GM18951 (cell line): ENCODE data around the gene ZNF747.
"Not testable (repeated sequence)": the region's sequence is repeated elsewhere in the genome, so short reads cannot be mapped to it uniquely, and the experiment has no call there.

Experiments
- POLR2A ChIP-seq: IDR thresholded peaks from 4 replicates; pipeline ENCODE4 v1.6.1; 2011; ENCODE audit warnings: mild to moderate bottlenecking; ENCODE audit not compliant: insufficient read length, insufficient read depth; ENCODE audit errors: extremely low read depth
- in situ Hi-C: fragments of 300-500 bp; cut with MboI; formaldehyde crosslinking; loops from one replicate; pipeline ENCODE4 v1.12.0; 2022; ENCODE audit warnings: low sequenced_read_pairs, mixed read lengths, inconsistent platforms; ENCODE audit not compliant: unreplicated experiment

Gene ZNF747

DNA sequence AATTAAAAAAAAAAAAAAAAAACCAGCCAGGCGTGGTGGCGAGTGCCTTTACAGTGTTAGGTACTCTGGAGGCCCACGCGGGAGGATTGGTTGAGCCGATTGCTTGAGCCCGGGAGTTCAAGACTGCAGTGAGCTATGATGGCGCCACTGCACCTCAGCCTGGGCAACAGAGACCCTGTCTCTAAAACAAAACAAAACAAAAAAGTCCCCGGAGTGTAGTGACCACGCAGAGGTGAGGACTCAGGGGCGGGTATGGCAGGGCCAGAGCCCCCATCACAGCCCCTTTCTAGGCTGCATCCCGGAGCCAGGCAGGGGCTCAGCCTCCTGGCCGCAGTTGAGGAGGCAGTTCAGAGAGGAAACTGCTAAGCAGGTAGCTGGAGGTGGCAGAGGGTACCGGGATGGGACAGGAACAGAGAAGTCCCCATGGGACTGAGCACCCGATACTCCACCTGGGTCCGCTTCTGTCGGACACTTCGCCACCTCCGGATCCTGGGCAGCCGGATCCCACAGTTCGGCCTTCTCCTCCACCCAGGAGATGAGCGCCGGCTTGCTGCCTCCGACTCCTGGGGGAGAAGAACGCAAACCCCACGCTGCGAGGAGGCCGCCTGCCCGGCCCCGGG, 800 bp downstream of the ZNF747 start:
- in situ Hi-C loops: no loop called here
- no peak for TF ChIP-seq POLR2A

GRCh38 chr16:30533146-30533522, 1.5 kb downstream of the ZNF747 start:
- no peak for TF ChIP-seq POLR2A
- in situ Hi-C loops: no loop called here

DNA sequence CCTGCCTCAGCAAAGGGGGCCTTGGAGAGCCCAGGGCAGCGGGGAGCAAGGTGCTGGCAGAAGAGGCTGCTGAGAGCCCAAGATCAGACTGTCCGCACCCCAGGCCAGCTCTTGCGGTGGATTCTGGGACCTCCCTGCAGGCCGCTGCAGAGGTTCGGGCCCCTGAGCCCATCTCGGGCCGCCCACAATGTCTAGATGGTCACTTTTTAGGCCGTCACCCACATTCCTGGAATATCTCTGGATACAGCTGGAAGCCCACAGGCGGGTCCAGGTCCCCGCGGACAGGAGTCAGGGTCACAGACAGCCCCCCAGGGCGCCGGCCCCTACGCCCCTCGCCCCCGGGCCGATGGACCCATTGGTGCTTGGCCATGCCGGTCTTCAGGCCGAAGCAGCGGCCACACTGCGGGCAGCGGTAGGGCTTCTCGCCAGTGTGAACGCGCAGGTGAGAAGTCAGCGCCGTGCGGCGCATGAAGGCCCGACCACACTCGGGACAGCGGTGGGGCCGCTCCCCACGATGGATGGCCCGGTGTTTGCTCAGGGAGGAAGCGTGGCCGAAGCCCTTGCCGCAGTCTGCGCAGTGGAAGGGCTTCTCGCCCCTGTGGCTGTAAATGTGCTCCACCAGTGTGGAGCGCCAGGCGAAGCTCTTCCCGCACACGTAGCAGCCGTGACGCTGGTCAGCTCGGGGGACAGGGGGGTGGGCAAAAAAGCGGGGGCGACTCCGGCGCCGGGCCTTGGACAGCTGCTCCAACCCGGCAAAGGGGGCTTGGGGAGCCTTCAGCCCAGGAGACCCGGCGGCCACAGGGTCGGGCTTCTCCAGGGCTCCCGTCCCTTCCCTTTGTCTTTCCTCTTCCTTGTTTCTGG, 2.1 kb downstream of the ZNF747 start:
- TF ChIP-seq POLR2A: no peak
- in situ Hi-C loops: no loop called here

DNA sequence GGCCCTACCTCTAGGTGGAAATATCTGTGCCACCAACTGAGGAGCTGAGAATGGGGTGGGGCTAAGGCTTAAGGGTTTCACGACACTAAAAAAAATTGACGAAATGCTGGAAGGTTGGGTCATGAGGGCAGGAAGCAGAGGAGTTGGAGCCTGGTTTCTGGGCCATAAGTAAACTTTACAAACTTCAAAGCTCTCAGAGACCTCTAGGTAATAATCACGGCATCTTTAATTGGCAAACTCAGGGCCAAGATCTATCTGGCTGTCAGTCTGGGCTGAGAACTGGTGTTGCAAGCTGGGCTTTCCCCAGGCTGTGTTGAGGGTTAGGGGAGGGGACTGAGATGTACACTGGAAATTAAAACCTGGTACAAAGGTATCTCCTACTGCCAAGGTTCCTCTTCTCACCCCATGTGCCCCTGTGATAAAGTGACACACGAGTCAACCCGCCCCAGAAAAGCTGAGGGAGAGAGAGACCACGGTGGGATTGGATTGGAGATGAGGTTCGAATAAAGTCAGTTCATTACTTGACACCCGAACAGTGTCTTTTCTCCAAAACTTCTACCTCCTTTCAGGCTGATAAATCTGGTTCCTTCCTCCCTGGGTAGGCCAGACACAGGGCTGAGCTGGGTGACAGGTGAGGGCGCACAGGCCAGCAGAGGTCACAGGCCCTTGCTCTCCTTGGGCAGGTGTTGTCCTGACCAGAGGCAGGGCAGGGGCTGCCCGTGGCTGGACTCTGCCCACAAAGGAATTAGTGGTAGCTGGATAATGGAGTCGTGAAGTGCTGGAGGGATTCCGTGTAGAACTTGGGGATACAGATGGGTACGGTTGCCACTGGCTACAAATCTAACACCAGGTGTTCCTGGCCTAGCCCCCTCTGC, 4.3 kb downstream of the ZNF747 start:
- in situ Hi-C loops: no loop called here
- TF ChIP-seq POLR2A: no peak

DNA sequence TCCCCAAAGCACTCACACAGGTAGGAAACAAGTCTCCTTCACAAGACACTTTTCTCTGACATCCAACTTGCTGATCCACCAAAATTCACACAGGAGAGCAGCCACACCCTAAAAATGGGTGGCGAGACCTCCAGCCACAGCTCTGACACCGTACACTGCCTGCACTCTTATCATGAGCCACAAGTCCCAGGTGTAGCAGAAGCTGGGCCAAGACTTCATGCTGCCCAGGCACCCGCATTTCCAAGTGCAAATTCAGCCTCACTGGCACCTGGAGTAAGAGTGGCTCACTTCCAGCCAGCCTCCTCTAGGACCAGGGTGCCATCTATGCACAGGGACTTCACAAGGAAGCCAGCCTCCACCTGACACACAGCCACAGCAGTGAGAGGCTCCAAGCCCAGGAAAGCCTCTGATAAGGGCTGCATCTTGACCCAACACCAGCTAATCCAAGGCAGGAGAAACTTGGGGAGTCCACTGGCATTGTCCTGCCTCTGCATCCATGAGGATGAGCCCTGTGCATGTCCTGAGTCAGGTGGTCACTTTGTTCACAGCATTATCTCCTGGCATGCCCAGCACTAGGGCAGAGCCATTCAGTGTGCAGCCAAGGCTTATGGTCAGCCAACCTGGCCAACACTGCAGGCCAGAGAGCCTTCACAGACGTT, 5.7 kb downstream of the ZNF747 start:
- in situ Hi-C loops: no loop called here
- TF ChIP-seq POLR2A: no peak

GRCh38 chr16:30527635-30528178, 7.0 kb downstream of the ZNF747 start:
- in situ Hi-C loops: no loop called here
- no peak for TF ChIP-seq POLR2A

DNA sequence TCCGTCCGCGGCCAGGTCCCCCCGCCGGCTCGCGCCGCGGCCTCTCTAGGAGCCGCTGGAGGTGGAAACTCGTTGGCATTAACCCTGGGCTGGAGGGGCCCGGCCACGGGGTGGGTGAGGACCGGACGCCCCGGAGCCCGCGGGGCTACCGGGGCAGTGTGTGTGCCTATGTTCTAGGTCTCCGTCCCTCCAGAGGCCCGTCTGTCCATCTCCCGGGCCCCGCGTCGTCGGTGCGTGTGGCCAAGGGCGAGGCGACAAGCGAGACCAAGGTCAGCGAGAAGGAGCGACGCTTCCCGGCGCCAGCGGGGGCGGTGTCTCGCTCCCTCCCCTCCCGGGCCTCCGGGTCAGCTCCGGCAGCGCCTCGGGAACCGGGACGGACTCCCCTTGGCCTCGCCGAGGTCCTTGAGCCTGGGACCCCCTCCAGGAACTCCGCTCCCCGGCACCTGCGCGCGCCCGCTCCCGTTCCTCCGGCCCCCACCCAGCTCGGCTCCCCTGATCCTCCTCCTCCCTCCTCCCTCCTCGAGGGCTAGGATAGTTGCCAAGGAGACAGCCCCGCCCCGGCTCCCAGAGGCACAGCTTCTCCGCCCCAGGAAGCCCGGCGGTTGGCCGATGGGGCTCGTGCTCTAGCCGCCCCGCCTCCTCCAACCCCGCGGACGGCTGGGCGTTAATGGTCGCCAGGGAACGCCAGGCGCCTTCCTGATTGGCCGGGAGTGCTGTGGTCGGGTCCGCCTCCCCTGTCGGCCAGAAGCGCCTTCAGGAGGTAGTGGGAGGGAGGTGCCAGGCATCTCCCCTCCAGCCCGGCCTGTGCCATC, 7.6 kb downstream of the ZNF747 start:
- TF ChIP-seq POLR2A: peak; percentile 56
- in situ Hi-C loops: no loop called here

GRCh38 chr16:30526137-30526822, 8.4 kb downstream of the ZNF747 start, which contains the start of gene ZNF768:
TSS of gene ZNF768 (minus strand) at chr16:30526566. CDS start at chr16:30526413, 153 bp downstream.
- in situ Hi-C loops: no loop called here
- TF ChIP-seq POLR2A: peak; percentile 41

DNA sequence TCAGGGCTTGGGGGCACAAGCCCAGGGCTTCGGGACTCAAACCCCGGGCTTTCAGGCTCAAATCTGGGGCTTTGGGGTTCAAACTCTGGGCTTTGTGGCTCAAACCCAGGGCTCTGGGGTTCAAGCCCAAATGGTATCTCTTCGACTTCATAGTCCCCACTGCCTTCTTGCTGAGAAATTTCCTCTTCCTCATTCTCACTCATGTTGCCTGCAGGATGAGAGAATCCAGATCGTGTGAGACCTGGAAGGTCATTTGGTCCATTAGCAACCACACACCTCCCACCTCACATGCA, 8.9 kb downstream of the ZNF747 start:
- in situ Hi-C loops: no loop called here

DNA sequence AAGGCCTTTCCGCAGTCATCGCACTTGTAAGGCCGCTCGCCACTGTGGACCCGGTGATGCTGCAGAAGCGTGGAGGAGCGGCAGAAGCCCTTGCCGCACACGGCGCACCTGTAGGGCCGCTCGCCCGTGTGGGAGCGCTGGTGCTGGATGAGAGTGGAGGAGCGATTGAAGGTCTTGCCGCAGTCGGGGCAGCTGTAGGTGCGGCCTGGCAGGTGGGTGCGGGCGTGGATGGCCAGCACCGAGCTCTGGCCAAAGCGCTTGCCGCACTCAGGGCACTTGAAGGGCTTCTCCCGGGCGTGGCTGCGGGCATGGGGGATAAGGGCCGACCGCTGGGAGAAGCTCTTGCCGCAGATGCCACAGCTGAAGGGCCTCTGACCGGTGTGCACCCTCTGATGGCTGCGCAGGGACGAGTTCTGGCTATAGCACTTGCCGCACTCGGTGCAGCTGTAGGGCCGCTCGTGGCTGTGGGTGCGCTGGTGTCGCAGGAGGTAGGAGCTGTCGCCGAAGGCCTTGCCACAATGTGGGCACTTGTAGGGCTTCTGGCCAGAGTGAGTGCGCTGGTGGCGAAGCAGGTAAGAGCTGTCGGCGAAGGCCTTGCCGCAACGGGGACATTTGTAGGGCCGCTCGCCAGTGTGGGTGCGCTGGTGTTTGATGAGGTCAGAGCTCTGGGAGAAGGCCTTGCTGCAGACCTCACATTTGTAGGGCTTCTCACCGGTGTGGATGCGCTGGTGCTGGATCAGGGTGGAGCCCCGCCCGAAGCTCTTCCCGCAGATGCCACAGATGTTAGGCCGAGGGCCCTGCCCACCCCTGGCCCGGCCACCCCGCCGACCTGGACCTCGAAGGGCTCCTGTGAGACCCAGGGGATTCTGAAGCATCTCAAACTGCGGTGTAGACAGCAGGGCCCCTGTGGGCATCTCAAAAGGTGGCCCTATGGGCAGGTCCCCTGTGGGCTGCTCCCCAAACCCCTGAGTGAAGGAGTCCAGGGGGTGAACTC, 9.8 kb downstream of the ZNF747 start:
- in situ Hi-C loops: no loop called here
- no peak for TF ChIP-seq POLR2A

More for the DNA sequence above, 8.9 kb downstream of the ZNF747 start:
- TF ChIP-seq POLR2A: no peak

DNA sequence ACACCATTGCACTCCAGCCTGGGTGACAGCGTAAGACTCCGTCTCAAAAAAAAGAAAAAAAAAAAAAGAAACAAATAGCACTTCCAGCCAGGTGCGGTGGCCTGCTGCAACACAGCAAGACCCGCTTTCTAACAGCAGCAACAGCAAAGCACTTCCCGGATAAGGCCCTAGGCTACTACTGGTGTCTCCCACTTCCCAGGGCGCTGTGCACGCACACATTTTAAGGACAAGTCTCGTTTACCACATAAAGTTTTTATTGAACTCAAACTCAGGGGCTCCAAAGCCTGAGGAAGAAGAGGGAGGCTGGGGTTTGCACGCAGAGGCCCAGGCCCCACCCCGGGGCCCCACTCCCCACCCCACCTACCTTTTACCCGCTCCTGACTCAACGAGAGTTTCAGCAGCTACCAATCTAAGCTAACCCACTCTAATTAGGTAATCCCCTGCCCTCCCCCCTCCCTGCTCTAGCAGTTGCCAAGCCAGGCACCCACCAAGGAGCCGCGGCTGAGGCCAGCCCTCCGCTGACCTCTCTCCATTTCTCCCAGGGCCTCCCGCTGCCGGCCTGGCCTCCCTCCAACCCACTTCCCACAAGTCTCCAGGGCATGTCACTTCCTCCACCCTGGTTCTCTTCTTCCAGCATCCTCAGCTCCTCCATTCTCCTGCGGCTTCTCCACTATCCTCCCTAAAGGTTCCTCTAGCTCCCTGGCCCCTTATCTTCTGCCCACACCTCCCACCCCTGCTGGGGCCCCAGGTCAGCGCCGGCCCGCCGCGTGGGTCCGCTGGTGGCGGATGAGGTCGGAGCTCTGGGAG, 10.7 kb downstream of the ZNF747 start:
- TF ChIP-seq POLR2A: no peak
- in situ Hi-C loops: no loop called here

DNA sequence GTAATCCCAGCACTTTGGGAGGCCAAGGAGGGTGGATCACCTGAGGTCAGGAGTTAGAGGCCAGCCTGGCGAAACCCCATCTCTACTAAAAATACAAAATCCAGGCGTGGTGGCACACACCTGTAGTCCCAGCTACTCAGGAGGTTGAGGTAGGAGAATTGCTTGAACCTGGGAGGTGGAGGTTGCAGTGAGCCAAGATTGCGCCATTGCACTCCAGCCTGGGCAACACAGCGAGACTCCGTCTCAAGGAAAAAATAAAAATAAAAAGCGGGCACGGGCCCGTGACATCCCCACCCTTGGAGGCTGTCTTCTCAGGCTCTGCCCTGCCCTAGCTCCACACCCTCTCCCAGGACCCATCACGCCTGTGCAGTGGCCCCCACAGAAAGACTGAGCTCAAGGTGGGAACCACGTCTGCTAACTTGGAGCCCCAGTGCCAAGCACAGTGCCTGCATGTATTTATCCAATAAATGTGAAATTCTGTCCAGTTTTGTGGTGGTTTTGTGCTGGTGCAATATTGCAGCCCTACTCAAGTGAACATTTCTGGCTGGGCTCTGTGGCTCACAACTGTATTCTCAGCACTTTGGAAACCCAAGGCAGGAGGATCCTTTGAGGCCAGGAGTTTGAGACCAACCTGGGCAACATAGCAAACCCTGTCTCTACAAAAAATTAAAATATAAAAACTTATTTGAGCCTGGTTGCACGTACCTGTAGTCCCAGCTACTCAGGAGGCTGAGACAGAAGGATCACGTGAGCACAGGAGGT, 11.8 kb downstream of the ZNF747 start:
- in situ Hi-C loops: not testable (repeated sequence)
